GM19193 (cell line): Measurements from ENCODE around the gene DTNB.

Experiments used
- POLR2A ChIP-seq: IDR thresholded peaks from 4 replicates; pipeline ENCODE4 v1.6.1; 2011; ENCODE audit not compliant: insufficient read depth, insufficient read length; ENCODE audit errors: extremely low read depth

DTNB gene

GRCh38 chr2:25448808-25449207 is 224.6 kb downstream of the DTNB start:
- no peak for TF ChIP-seq POLR2A

GRCh38 chr2:25447018-25447417 is 226.4 kb downstream of the DTNB start:
- no peak for TF ChIP-seq POLR2A

- TF ChIP-seq POLR2A, result no peak
Observed at GRCh38 chr2:25446122-25446521, 227.3 kb downstream of the DTNB start.

- TF ChIP-seq POLR2A, result no peak
Observed at GRCh38 chr2:25445464-25445863, 227.9 kb downstream of the DTNB start.

- no peak for TF ChIP-seq POLR2A
Observed at GRCh38 chr2:25444608-25445270, 228.6 kb downstream of the DTNB start.

GRCh38 chr2:25443766-25444165 is 229.6 kb downstream of the DTNB start:
- TF ChIP-seq POLR2A, result no peak

- no peak for TF ChIP-seq POLR2A
Observed at GRCh38 chr2:25441353-25441752, 232.0 kb downstream of the DTNB start.

- TF ChIP-seq POLR2A, result no peak
Observed at GRCh38 chr2:25438793-25439192, 234.6 kb downstream of the DTNB start.

GRCh38 chr2:25437881-25438662 is 235.3 kb downstream of the DTNB start:
- no peak for TF ChIP-seq POLR2A

GRCh38 chr2:25435421-25435820 is 238.0 kb downstream of the DTNB start:
- no peak for TF ChIP-seq POLR2A

- no peak for TF ChIP-seq POLR2A
Observed at GRCh38 chr2:25431604-25432003, 241.8 kb downstream of the DTNB start.

- TF ChIP-seq POLR2A, result no peak
Observed at GRCh38 chr2:25430556-25430955, 242.8 kb downstream of the DTNB start.

- no peak for TF ChIP-seq POLR2A
Observed at GRCh38 chr2:25426326-25426725, 247.1 kb downstream of the DTNB start.

- peak; percentile 26 for TF ChIP-seq POLR2A
Observed at GRCh38 chr2:25424426-25425028, 248.8 kb downstream of the DTNB start.

- TF ChIP-seq POLR2A, result peak; percentile 78
Observed at GRCh38 chr2:25421820-25422411, 251.5 kb downstream of the DTNB start.
